Stimulated activated CD8-positive, alpha-beta memory T cell treated with anti-CD3 and anti-CD28 coated beads, Interleukin-12 subunit alpha, Interleukin-12 subunit beta, amount 100 ng/mL, for 24 hours (primary cell): ENCODE data around the gene CCDC184.
"Not testable (repeated sequence)": the region's sequence is repeated elsewhere in the genome, so short reads cannot be mapped to it uniquely, and the experiment has no call there.

Source experiments
- DNase-seq: peaks from one replicate; pipeline ENCODE4 v3.0.0-alpha.2; 2020; ENCODE audit errors: extremely low read depth

Gene CCDC184

GRCh38 chr12:48183091-48183875, at the start of gene CCDC184:
Gene CCDC184 (plus strand): TSS chr12:48183644. CDS start chr12:48184123, 479 bp downstream.
- DNase-seq = no peak

- no peak for DNase-seq
Observed at GRCh38 chr12:48135027-48135426, 48.4 kb upstream of the CCDC184 start.

- DNase-seq = no peak
Observed at GRCh38 chr12:48142818-48143674, 40.4 kb upstream of the CCDC184 start.

DNA sequence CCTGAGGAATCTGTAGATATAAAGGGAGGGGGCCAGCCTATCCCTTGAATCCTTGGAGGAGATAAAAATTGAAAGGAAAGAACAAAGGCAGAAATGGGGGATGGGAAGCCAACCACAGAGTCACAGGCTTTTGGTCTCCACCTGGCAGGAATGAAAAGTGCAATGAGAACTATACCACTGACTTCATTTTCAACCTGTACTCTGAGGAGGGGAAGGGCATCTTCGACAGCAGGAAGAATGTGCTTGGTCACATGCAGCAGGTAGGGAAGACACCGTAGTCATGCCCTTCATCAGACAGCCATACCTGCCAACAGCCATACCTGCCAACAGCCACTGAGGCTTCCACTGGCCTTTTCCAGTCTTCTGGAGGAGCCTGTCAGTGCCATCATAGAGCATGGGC, 39.5 kb upstream of the CCDC184 start:
- DNase-seq = no peak

DNA sequence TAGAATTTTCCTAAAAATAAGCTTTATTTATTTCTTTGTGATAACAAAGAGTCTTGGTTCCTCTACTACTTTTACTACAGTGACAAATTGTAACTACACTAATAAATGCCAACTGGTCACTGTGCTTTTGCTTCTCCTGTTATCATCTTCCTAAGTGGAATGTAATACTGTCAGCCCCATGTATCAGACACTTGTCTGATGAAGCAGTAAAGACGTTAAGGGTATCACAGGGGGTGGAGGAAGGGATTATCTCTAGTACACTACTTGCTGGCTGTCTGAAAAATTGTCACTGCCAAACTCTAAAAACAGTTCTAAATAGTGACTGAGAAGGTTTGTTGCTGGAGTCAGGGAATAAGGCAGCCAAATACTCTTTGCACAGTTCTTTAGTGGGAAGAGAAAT, 37.5 kb upstream of the CCDC184 start:
- DNase-seq = no peak

GRCh38 chr12:48151103-48151771, 32.2 kb upstream of the CCDC184 start:
- DNase-seq = no peak

DNA sequence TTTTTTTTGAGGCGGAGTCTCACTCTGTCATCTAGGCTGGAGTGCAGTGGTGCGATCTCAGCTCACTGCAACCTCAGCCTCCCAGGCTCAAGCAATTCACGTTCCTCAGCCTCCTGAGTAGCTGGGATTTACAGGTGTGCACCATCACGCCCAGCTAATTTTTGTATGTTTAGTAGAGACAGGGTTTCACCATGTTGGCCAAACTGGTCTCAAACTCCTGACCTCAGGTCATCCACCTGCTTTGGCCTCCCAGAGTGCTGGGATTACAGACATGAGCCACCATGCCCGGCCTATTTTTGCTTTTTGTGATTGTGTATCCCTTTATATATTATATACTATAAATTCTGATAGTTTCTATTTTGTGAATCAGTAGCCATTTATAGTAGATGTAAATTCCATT, 27.7 kb upstream of the CCDC184 start:
- not testable (repeated sequence) for DNase-seq

- no peak for DNase-seq
Observed at GRCh38 chr12:48156652-48157017, 26.8 kb upstream of the CCDC184 start.

DNA sequence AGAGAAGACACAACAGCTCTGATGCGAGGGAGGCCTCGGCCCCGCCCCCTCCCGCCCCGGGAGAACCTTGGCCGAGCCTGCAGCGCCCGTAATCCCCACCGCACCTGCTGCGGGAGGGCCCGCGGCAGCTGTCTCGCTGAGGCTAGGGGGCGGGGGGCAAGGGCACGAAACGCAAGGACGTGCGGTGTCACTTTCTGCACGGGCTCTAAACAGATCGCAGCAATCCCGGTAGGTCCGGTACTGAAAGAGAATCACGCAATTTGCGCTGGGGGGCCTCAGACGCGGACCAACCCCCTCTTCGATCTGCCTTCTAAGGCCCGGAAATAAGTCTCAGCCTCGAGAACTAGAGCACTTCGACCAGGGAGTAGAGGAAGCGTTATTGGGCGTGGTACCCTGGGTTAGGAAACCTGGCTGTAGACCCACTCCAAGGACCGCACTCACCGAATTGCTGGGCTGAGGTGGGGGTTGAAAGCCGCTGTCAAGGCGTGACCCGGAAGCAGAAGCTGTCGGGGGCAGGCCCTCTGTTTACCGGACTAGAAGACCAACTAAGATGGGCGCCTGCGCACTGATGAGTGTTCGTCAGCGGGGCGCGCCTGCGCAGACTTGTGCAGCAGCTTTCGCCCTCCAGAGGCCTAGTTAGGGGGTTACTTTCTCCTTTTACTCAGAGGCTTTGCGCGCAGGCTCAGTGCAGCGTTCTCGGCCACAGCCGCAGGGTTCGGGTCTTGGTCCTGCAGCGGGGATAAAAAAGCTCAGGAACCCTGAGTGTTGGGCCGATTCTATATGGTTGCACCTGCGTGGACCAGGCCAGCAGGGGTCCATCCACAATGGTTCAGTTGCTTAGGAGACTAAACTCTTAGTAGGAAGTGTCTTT, 26.2 kb upstream of the CCDC184 start, which contains the start of gene ASB8:
Gene ASB8 (minus strand): TSS at position 498 of the 871 bp plus-strand sequence. CDS start 4,019 bp downstream, outside the sequence.
- DNase-seq = peak; percentile 98

- no peak for DNase-seq
Observed at GRCh38 chr12:48157889-48158370, 25.5 kb upstream of the CCDC184 start.

GRCh38 chr12:48160046-48160445, 23.4 kb upstream of the CCDC184 start:
- no peak for DNase-seq

DNA sequence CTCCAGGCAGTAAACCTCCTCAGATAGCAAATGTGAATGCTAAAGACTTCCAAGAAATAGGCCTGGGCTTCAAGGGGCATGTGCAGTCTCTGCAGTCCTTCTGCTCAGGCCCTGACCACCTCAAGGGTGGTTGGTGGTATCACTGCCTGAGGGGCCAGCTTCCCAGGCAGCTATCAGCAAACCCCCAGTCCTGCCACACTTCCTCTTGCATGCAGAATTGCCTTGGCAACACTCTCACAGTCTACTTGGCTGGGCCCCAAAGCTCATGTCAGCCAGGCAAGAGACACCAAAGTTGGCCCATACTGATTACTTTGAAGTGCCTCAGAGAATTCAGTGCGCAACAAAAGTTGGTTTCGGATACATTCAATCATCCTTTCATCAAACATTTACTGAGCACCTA, 22.6 kb upstream of the CCDC184 start:
- DNase-seq = no peak

GRCh38 chr12:48163150-48163747, 20.2 kb upstream of the CCDC184 start:
- DNase-seq = no peak

DNA sequence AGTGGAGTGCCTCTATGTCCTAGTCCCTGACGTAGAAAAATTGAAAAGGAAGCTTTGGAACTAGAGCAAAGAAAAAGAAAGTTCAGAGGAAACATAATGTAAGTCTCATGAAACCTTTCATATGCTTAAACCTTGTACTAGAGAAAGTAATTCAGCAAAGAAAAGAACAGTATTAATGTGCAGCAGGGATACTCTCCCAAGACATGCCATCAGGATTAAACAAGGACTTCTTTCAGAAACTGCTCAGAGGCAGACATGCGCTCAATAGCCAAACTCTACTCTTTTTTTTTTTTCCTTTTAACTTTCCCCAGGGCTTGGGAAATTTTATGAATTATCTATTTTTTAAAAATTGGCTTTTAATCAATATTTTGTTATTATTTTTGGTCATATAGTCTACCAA, 19.0 kb upstream of the CCDC184 start:
- DNase-seq = no peak

- DNase-seq = no peak
Observed at GRCh38 chr12:48165089-48165981, 18.1 kb upstream of the CCDC184 start.

DNA sequence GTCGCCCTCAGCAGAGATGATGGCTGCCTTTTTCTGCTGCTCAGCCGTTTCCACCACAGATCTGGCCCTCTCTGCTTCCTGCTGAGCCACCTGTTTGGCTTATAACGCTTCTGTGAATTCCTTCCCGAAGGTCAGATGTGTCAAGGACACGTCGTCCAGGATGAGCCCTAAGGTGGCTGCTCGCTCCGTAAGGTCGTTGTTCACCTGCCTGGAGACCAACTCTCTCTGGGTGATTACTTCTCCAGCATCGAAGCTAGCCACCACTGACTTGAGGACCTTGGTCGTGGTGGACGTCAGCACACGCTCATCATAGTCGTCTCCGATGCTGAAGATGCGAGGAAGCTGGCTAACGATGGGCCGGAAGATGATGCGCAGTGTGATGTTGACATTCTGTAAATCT, 14.4 kb upstream of the CCDC184 start:
- DNase-seq = no peak

DNA sequence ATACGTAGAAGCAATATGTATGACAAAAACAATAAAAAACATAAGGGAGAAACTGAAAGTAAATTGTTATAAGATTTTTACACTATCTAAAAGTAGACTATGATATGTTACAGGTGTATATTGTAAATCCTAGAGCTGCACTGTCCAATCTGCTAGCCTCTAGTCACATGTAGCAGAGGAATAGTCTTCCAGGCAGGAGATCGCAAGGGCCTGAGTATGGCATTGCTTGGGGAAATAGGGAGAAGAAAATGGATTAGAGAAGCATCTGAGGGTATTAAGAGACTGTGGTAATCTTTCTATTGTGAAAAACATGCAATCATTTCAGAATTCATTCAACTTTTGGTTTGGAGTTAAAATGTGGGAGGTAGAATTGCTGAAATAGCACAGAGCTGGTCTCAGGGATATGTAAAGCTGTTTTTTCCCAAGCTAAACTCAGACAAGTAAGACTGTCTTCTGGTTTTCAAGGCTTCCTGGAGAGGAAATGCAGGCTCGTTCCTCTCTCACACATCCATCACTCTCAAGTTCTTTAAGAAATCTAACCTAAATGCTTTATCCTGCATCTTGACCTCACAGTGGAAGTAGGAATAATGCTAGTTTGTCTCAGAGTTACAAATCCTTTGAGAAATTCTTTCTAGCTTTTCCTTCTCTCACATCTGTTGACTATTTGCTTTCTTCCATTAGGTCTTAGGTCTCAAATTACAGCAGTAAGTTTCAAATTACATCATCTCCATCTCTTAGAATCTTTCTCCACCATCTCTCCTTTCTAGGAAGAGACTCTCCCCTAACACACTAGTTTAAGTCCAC, 7.6 kb upstream of the CCDC184 start:
- DNase-seq = no peak

DNA sequence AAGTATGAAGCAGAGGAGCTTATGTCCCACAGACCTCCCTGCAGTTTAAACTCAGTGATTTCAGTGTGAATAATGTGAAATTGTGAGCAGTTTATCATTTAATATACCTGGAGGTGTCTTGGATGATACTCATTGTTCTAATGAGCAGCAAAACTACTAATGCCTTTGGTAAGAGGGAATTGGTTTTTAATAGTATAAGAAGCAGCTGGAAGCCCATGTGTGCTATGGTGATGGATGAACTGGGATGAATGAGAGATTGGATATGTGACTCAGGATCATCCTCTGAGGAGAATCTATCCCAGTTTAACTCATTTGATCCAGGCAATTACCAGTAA, 7.1 kb upstream of the CCDC184 start:
- no peak for DNase-seq

DNA sequence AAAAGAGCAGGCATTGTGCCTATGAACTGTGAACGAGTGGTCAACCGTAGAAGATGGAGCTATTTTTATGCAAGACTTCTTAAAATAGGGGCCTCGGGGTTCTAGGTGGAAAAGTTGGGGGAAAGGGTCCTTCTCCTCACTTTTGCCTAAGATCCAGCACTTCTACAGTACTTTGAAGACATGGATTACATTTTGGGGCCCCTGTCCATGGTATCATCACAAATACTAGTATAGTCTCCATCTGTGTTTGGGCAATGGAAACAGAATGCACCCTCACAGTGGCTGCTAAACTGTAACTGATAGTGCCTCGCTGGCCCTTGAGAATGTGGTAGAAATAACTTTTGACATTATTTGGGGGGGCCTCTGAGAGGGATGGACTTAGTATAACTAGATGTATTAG, 5.5 kb upstream of the CCDC184 start:
- no peak for DNase-seq
